ENCODE results near the gene CCDC27. TPM values are rescaled to one million over a fixed set of nuclear protein-coding genes. Genes with fewer than 3 reads are reported as not detected.

The CCDC27 gene
- total RNA-seq, 1 donor from 2014 or later: not detected

Other genes starting within 250 kb of the CCDC27 start
- gene MEGF6, start 140.9 kb upstream of the CCDC27 start, total RNA-seq: 12.5 TPM
- gene TPRG1L, start 127.4 kb upstream of the CCDC27 start, total RNA-seq: 40.3 TPM
- gene WRAP73, start 102.3 kb upstream of the CCDC27 start, total RNA-seq: 13.9 TPM
- gene TP73, start 99.9 kb upstream of the CCDC27 start, total RNA-seq: 5.2 TPM
- gene SMIM1, start 20.3 kb downstream of the CCDC27 start, total RNA-seq: 1.5 TPM
- gene LRRC47, start 44.0 kb downstream of the CCDC27 start, total RNA-seq: 38.6 TPM
- gene CEP104, start 104.8 kb downstream of the CCDC27 start, total RNA-seq: 27.8 TPM
- gene DFFB, start 105.0 kb downstream of the CCDC27 start, total RNA-seq: 2.4 TPM
- gene C1orf174, start 147.8 kb downstream of the CCDC27 start, total RNA-seq: 11.5 TPM